HG03175 (cell line): ENCODE results near the gene CXCL12.

Source experiments
- ATAC-seq: cut with Tn5 transposase; IDR thresholded peaks from one replicate; pipeline ENCODE4 v1.9.1; 2021; ENCODE audit warnings: mild to moderate bottlenecking, moderate library complexity; ENCODE audit not compliant: unreplicated experiment

CXCL12 gene

GRCh38 chr10:44366941-44367630 is 17.8 kb downstream of the CXCL12 start:
- no peak for ATAC-seq

- ATAC-seq: no peak
These were observed 20.3 kb downstream of the CXCL12 start for GRCh38 chr10:44364566-44364965.

- no peak for ATAC-seq
These were observed 21.2 kb downstream of the CXCL12 start for GRCh38 chr10:44363716-44364115.

- no peak for ATAC-seq
These were observed 21.8 kb downstream of the CXCL12 start for GRCh38 chr10:44362866-44363711.

DNA sequence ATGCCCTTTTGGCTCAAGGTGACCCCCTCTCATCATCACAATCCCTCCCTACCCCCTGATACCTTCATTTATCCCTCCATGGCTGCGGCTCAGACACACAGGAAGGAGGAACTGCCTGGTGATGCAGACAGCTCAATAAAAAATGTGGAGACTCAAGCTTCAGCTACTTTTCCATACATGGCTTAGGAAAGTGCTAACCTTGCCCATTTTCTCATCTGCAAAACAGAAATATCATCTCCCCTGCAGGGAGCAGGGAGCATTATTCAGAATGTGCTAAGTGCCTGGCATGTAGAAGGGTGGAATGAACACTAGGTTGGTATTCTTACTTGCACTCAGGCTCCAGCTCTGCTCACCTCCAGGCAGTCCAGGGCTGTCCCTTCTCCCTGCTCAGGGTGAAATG is 23.8 kb downstream of the CXCL12 start:
- no peak for ATAC-seq

- no peak for ATAC-seq
These were observed 26.7 kb downstream of the CXCL12 start for GRCh38 chr10:44358080-44358771.

DNA sequence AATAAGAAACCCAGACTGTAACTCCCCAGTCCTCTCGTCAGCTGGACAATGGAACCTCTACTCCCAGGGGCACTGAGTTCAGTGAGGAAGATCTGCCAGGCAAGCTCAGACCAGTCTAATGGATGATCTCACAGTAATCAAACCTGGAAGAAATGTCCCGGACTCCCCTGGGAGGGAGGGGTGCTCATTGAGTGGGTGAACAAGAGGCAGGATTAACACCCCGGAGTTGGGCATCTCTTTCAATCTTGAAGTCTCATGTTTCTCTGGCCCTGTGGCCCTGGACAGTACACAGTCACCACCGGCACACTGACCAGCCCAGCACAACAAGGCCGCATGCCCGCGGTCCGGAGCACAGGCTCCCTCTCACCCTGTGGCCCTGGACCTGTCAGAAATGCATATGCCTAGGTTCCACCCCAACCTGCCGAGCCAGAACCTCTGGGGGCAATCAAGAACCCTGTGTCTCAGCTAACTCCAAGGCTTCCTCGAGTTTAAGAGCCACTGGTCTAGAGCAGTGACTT is 27.8 kb downstream of the CXCL12 start:
- no peak for ATAC-seq

DNA sequence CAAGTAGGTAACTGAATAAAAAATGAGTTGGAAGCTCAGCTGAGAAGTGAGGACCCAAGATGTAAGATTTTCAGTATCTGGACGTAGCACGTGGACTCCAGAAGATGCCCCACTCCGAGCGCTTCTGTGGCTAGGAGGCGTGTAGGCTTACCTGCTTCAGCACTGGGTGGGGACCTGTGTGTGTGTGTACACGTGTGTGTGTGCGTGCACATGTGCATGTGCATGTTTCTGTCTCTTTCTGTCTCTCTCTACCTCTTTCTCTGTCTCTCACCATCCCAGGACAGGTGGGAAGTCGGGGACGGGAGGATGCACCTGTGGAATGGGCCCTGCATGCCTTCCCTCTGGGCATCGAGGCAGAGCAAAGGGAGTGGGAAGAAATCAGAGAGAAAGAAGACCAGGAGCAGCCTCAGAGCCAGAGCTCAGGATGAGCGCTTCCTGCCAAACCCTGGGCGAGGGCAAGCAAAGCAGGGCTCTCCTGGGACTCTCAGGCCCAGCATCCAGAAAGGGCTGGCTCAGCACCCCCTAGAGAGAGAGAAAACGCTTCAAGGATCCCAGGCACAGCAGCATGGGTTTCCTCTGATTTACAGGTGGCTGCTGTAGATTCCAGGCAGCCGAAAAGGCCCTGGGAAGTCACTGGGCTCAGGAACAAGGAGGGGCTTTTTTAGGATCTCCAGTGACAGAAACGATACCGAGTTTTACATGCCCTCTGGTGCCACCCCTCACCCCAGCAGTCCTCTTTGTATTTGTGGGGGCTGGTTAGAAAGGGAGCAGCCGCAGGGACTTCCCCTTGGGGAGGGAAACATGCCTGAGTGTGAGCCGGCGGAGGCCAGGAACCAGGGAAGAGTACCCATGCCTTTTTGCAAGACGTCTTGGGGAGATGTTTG is 28.5 kb downstream of the CXCL12 start:
- no peak for ATAC-seq

DNA sequence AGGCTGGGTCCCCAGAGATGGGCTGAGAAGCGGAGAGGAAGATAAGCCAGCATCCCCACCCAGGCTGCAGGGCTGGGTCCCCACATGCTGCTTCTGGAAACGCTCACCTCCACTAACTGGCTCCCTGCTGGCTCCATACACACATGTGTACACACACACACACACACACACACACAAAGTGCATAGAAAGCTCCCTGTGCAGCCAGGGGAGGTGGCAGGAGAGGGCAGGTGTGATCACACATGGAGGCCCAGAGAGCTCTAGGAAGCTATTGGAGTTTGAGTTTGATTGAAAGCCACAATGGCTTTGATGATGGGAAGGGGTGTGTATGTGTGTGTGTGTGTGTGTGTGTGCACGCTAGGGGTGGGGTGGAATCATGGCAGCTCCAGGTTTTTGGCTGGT is 29.3 kb downstream of the CXCL12 start:
- ATAC-seq: no peak

DNA sequence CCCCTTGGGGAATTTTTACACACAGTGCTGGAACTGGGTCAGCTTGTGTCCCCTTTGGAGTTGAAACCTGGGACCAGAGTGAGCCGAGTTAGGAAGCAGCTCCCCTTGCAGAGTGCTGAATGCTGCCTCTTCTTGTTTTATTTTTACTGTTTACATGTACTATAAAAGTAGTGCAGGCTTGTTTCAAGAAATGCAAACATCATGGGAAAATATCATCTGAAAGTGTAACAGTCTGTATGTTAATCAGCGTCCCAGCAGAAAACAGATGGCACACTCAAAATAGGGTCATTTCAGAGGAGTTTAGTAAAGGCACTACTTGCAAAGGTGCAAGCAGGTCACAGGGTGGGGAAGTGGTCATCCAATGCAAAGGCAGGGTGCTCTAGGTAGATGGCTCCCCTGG is 30.1 kb downstream of the CXCL12 start:
- no peak for ATAC-seq

- no peak for ATAC-seq
These were observed 31.2 kb downstream of the CXCL12 start for GRCh38 chr10:44353721-44354120.

DNA sequence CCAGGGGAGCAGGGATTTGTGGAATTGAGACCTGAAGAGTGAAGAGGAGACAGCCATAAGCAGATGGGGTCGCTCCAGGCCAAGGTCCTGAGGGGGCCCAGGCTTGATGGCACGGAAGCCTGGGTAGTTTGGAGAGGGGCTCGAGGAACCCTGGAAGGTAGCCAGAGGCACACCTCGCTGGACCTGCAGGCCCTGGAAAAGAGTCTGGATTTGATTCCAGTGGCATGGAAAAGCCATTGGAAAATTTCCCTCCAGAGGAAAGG is 31.8 kb downstream of the CXCL12 start:
- ATAC-seq: no peak

- ATAC-seq: no peak
These were observed 32.4 kb downstream of the CXCL12 start for GRCh38 chr10:44352316-44353127.

DNA sequence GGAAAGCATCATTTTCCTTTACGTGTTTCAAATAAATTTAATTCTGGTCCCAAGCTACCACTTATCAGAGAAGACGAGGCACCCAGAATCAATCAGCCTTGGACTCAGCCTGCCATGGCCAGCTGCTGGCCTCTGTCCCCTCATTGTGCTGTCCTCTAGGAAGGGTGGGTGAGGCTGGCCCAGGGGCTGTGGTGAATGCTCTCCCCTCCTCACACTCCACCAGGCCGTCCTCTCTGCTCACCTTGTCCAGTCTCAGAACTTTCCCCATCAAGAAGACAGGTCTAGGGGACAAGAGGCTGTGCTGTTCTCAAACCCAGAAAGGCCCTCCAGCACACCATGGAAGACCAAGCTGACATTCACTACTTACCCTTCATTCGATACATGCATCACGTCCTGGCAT is 36.4 kb downstream of the CXCL12 start:
- no peak for ATAC-seq

GRCh38 chr10:44347609-44348400 is 37.1 kb downstream of the CXCL12 start:
- ATAC-seq: no peak

GRCh38 chr10:44344727-44345126 is 40.2 kb downstream of the CXCL12 start:
- ATAC-seq: no peak

DNA sequence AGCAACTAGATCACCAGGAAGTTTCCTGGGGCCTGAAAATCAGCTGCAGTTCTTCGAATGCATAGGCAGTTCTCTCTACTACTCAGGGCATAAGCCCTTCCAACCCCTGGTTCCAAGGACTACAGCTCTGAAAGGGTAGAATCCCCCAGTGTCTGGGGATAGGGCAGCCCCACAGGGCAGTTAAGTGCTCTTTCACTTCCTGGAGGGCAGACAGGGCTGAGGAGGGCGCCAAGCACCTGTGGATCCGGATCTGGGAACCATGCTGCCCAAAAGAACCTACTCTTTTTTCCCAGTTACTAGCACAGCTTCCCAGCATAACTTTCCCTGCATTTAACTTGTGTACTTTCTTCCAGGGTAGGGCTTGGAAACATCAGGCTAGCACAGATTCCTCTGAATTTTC is 41.1 kb downstream of the CXCL12 start:
- no peak for ATAC-seq

DNA sequence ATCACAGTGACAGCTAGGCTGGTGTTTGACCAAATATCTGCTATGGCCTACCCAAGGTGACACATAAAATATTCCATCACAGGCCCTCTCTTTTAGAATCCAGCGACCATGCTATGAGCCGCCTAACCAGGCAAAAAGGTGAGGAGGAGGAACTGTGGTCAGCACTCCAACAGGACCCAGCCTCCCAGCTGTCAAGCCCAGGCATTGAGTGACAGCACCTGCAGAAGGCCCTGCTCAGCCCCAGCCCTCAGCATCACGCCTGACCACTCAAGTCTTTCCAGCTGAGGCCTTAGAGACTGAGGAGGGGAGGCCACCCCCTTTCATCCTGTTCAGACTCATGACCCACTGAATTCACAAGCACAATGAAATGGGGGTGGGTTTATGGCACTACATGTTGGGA is 43.0 kb downstream of the CXCL12 start:
- no peak for ATAC-seq

- ATAC-seq: no peak
These were observed 44.3 kb downstream of the CXCL12 start for GRCh38 chr10:44340557-44340956.
